OCI-LY3 (cell line): ENCODE results near the gene IMMP2L.

Experiments used
- H2AFZ ChIP-seq: fragments of 200-600, 300-600 bp; shearing (Covaris generic); 2 replicates; pipeline ENCODE4 v1.6.0; 2014; ENCODE audit warnings: antibody characterized with exemption, low read depth, low read length
- H3K27ac ChIP-seq: fragments of 200-600, 300-600 bp; sonication (generic); 2 replicates; pipeline ENCODE4 v1.5.1; 2014; ENCODE audit warnings: mild to moderate bottlenecking, low read length, moderate library complexity, mixed read lengths
- H3K27me3 ChIP-seq: fragments of 200-600, 300-600 bp; sonication (generic); 2 replicates; pipeline ENCODE4 v1.6.1; 2014; ENCODE audit warnings: low read depth, low read length, mixed read lengths
- H3K36me3 ChIP-seq: fragments of 200-600, 300-600 bp; sonication (generic); replicated peaks from 2 replicates; pipeline ENCODE3; 2014; ENCODE audit warnings: low read depth, low read length, mixed read lengths
- H3K4me1 ChIP-seq: fragments of 300-600, 200-600 bp; sonication (generic); 2 replicates; pipeline ENCODE4 v1.6.1; 2014; ENCODE audit warnings: low read length, mixed read lengths
- H3K4me2 ChIP-seq: fragments of 200-600, 300-600 bp; sonication (generic); 2 replicates; pipeline ENCODE4 v1.6.1; 2014; ENCODE audit warnings: low read length, mixed read lengths
- H3K4me3 ChIP-seq: fragments of 300-600, 200-600 bp; sonication (generic); 2 replicates; pipeline ENCODE4 v1.5.1; 2014; ENCODE audit warnings: antibody characterized with exemption, mild to moderate bottlenecking, low read length, moderate library complexity
- H3K79me2 ChIP-seq: fragments of 300-600, 200-600 bp; shearing (Covaris generic); 2 replicates; pipeline ENCODE4 v1.6.1; 2014; ENCODE audit warnings: mild to moderate bottlenecking, low read length, mixed read lengths
- H3K9ac ChIP-seq: fragments of 300-600, 200-600 bp; shearing (Covaris generic); 2 replicates; pipeline ENCODE4 v1.6.0; 2014; ENCODE audit warnings: mild to moderate bottlenecking, low read length, moderate library complexity
- H3K9me3 ChIP-seq: fragments of 200-600, 300-600 bp; shearing (Covaris generic); 2 replicates; pipeline ENCODE4 v1.6.1; 2014; ENCODE audit warnings: low read length, mixed read lengths; ENCODE audit not compliant: insufficient read depth
- H4K20me1 ChIP-seq: fragments of 200-600, 300-600 bp; sonication (generic); 2 replicates; pipeline ENCODE4 v1.6.1; 2016; ENCODE audit warnings: low read length, mixed read lengths; ENCODE audit not compliant: insufficient read depth
- CTCF ChIP-seq: fragments of 200-600, 300-600 bp; sonication (generic); IDR thresholded peaks from 2 replicates; pipeline ENCODE4 v1.5.1; 2014; ENCODE audit warnings: antibody characterized with exemption, low read length, low read depth
- EZH2phosphoT487 ChIP-seq: fragments of 200-600 bp; shearing (Covaris generic); IDR thresholded peaks from 2 replicates; pipeline ENCODE4 v1.6.1; 2018; ENCODE audit warnings: antibody characterized with exemption, mixed run types, low read depth

The IMMP2L gene

GRCh38 chr7:110888641-110889040, 673.7 kb downstream of the IMMP2L start:
- Histone ChIP-seq H3K4me3 (no peak overlapping the region), H3K36me3 (no peaks in the 10 kb centered on the region), H3K4me2 (no peak overlapping the region), H3K27me3 (no peaks in the 10 kb centered on the region), H4K20me1 (no peaks in the 10 kb centered on the region), H3K9ac (no peak overlapping the region), H3K9me3 (no peaks in the 10 kb centered on the region), H2AFZ (no peak overlapping the region), H3K4me1 (no peaks in the 10 kb centered on the region), H3K27ac (no peak overlapping the region), H3K79me2 (no peaks in the 10 kb centered on the region)
- TF ChIP-seq CTCF (no peak), EZH2phosphoT487 (no peak)

DNA sequence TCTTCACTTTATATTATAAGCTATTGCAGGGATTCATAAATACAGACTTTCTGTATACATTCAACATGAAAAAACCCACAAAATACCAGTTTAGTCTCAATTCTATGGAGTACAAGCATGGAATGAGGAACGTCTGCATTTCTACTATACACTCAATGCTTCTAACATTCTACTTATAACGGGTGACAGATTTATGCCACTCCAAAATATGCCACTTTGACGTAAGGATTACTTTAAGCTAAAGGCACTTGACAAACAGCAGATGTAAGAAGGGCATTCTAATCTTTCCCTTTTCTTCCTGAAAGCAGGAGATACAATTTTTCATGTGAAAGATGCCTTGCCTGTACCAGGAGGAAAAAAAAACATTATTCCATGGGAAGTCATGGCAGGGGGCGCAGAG, 676.8 kb downstream of the IMMP2L start:
- Histone ChIP-seq H3K79me2 (no peaks in the 10 kb centered on the region), H3K4me2 (no peak overlapping the region), H3K36me3 (no peaks in the 10 kb centered on the region), H3K27me3 (no peaks in the 10 kb centered on the region), H3K9ac (no peak overlapping the region), H4K20me1 (no peaks in the 10 kb centered on the region), H3K4me1 (no peaks in the 10 kb centered on the region), H3K9me3 (no peaks in the 10 kb centered on the region), H2AFZ (no peak overlapping the region), H3K4me3 (no peak overlapping the region), H3K27ac (no peak overlapping the region)
- TF ChIP-seq CTCF = no peak

GRCh38 chr7:110881721-110882120, 680.6 kb downstream of the IMMP2L start:
- H2AFZ ChIP-seq = no peak overlapping the region
- no peaks in the 10 kb centered on the region for H3K4me1 ChIP-seq
- H3K27me3 ChIP-seq = no peaks in the 10 kb centered on the region
- no peak overlapping the region for H3K4me2 ChIP-seq
- TF ChIP-seq CTCF = no peak
- TF ChIP-seq EZH2phosphoT487 = no peak
- no peaks in the 10 kb centered on the region for H3K36me3 ChIP-seq
- H3K9ac ChIP-seq = no peak overlapping the region
- no peak overlapping the region for H3K4me3 ChIP-seq
- no peaks in the 10 kb centered on the region for H3K9me3 ChIP-seq
- no peak overlapping the region for H3K27ac ChIP-seq
- H4K20me1 ChIP-seq = no peaks in the 10 kb centered on the region
- no peaks in the 10 kb centered on the region for H3K79me2 ChIP-seq

- Histone ChIP-seq H3K9me3 (no peaks in the 10 kb centered on the region), H3K9ac (no peak overlapping the region)
- TF ChIP-seq EZH2phosphoT487 (no peak), CTCF (no peak)
Measured at GRCh38 chr7:110880971-110881370, 681.3 kb downstream of the IMMP2L start.

More at GRCh38 chr7:110880971-110881370, 681.3 kb downstream of the IMMP2L start:
- Histone ChIP-seq H2AFZ (no peak overlapping the region), H3K27me3 (no peaks in the 10 kb centered on the region), H3K79me2 (no peaks in the 10 kb centered on the region), H3K27ac (no peak overlapping the region), H4K20me1 (no peaks in the 10 kb centered on the region), H3K4me1 (no peaks in the 10 kb centered on the region), H3K4me3 (no peak overlapping the region), H3K36me3 (no peaks in the 10 kb centered on the region), H3K4me2 (no peak overlapping the region)
